Measurements from ENCODE around the gene NES.

DNA sequence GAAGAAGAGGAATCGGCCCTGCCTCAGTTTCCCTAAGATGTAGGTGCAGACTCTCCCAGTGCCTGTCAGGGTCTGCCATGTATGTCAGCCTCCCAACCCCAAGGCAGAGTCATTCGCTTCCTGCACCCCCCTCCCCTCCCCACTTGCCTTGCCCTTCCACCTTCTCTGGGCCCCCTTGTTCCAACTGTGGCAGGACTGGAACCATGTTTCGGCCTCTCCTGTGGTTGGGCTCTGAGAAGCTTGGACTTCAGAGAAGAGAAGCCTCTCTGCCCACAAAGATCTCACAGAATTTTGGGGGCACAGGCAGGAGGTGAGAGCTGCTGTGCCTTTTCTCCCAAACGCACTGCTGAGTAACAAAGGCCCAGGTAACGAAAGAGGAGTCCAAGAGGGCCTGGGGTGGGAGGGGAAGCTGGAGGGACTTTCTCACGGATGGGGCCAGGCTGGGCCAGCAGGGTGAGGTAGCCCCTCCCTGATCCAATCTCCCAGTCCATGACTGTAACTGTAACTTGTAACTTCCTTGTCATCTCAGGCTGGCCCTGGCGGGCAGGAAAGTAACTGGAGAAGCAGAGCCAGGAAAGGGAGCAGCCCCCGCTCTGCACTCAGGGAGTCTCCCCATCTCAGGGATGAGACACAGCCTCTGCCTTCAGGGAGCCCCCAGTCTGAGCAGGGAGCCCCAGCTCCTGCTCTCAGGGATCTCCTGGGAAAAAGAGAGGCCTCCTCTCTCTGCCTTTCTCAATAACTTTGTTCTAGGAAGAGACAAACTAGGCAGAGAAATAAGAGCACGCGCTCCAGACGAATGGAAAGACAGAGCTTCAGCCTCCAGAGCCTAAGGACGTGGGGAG lies 16.9 kb upstream of the NES start:
- TF ChIP-seq, protein P1, sequence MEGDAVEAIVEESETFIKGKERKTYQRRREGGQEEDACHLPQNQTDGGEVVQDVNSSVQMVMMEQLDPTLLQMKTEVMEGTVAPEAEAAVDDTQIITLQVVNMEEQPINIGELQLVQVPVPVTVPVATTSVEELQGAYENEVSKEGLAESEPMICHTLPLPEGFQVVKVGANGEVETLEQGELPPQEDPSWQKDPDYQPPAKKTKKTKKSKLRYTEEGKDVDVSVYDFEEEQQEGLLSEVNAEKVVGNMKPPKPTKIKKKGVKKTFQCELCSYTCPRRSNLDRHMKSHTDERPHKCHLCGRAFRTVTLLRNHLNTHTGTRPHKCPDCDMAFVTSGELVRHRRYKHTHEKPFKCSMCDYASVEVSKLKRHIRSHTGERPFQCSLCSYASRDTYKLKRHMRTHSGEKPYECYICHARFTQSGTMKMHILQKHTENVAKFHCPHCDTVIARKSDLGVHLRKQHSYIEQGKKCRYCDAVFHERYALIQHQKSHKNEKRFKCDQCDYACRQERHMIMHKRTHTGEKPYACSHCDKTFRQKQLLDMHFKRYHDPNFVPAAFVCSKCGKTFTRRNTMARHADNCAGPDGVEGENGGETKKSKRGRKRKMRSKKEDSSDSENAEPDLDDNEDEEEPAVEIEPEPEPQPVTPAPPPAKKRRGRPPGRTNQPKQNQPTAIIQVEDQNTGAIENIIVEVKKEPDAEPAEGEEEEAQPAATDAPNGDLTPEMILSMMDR (IDR thresholded peaks at IDR 0.05) = no peak
- TF ChIP-seq POLR2A (IDR thresholded peaks at IDR 0.05) = no peak

All from heart left ventricle (tissue), 13 donors.